Measurements from ENCODE around the gene ZBTB21.

The ZBTB21 gene

GRCh38 chr21:42013376-42013775 lies 3.2 kb upstream of the ZBTB21 start:
- Mint-ChIP-seq H3K36me3 (peaks cover 25% of the 10 kb centered on the region), H3K4me3 (no peak overlapping the region), H3K27ac (no peak overlapping the region), H3K9me3 (no peaks in the 10 kb centered on the region), H3K4me1 (peaks cover 4% of the 10 kb centered on the region)
- DNase-seq (ENCODE audit: low spot score in 2 of 2) (no peak), ATAC-seq (no peak)

- peak overlapping the region; percentile 68 for H3K4me3 Mint-ChIP-seq
- H3K27ac Mint-ChIP-seq, result no peak overlapping the region
- H3K36me3 Mint-ChIP-seq, result peaks cover 31% of the 10 kb centered on the region
- H3K4me1 Mint-ChIP-seq, result peaks cover 8% of the 10 kb centered on the region
- ATAC-seq (no peak), DNase-seq (ENCODE audit: low spot score in 2 of 2) (no peak)
- no peaks in the 10 kb centered on the region for H3K9me3 Mint-ChIP-seq
Measured at GRCh38 chr21:42012763-42013329, 2.7 kb upstream of the ZBTB21 start.

GRCh38 chr21:42012344-42012743 lies 2.2 kb upstream of the ZBTB21 start:
- Mint-ChIP-seq H3K9me3 (no peaks in the 10 kb centered on the region), H3K27ac (no peak overlapping the region), H3K4me1 (peaks cover 13% of the 10 kb centered on the region), H3K4me3 (peak overlapping the region; percentile 68), H3K36me3 (peaks cover 33% of the 10 kb centered on the region)
- no peak for DNase-seq (ENCODE audit: low spot score in 2 of 2)
- ATAC-seq, result no peak

GRCh38 chr21:42010507-42011495 lies 641 bp upstream of the ZBTB21 start:
- DNase-seq (ENCODE audit: low spot score in 2 of 2), result peak; percentile 11 to 64
- Mint-ChIP-seq H3K36me3 (peaks cover 40% of the 10 kb centered on the region), H3K9me3 (no peaks in the 10 kb centered on the region)

GRCh38 chr21:42009018-42009830 lies 936 bp downstream of the ZBTB21 start:
- peak overlapping the region; percentile 89 for H3K4me3 Mint-ChIP-seq
- ATAC-seq, result peak; percentile 44
- H3K4me1 Mint-ChIP-seq, result peaks cover 29% of the 10 kb centered on the region
- H3K9me3 Mint-ChIP-seq, result no peaks in the 10 kb centered on the region
- peak overlapping the region; percentile 99 for H3K27ac Mint-ChIP-seq
- DNase-seq (ENCODE audit: low spot score in 2 of 2), result peak; percentile 28 to 72
- H3K36me3 Mint-ChIP-seq, result peaks cover 40% of the 10 kb centered on the region

More at GRCh38 chr21:42010507-42011495, 641 bp upstream of the ZBTB21 start:
- peak; percentile 4 for ATAC-seq
- H3K27ac Mint-ChIP-seq, result peak overlapping the region; percentile 99
- H3K4me1 Mint-ChIP-seq, result peaks cover 23% of the 10 kb centered on the region
- H3K4me3 Mint-ChIP-seq, result peak overlapping the region; percentile 89

- no peaks in the 10 kb centered on the region for H3K9me3 Mint-ChIP-seq
- peak in 1 of 2 donors; percentile 39 for DNase-seq (ENCODE audit: low spot score in 2 of 2)
- H3K4me3 Mint-ChIP-seq, result peak overlapping the region; percentile 89
- no peak for ATAC-seq
- peaks cover 45% of the 10 kb centered on the region for H3K4me1 Mint-ChIP-seq
- no peak overlapping the region for H3K27ac Mint-ChIP-seq
- H3K36me3 Mint-ChIP-seq, result peaks cover 48% of the 10 kb centered on the region
Measured at GRCh38 chr21:42007356-42007940, 2.7 kb downstream of the ZBTB21 start.

GRCh38 chr21:42006765-42007164 lies 3.4 kb downstream of the ZBTB21 start:
- DNase-seq (ENCODE audit: low spot score in 2 of 2) (peak in 1 of 2 donors; percentile 20), ATAC-seq (no peak)
- Mint-ChIP-seq H3K4me1 (peaks cover 51% of the 10 kb centered on the region), H3K9me3 (no peaks in the 10 kb centered on the region), H3K27ac (no peak overlapping the region), H3K4me3 (no peak overlapping the region), H3K36me3 (peaks cover 55% of the 10 kb centered on the region)

GRCh38 chr21:42004406-42005199 lies 5.6 kb downstream of the ZBTB21 start:
- peaks cover 56% of the 10 kb centered on the region for H3K36me3 Mint-ChIP-seq
- H3K27ac Mint-ChIP-seq, result no peak overlapping the region
- peak in 1 of 2 donors; percentile 33 for DNase-seq (ENCODE audit: low spot score in 2 of 2)

GRCh38 chr21:42003051-42003461 lies 7.1 kb downstream of the ZBTB21 start:
- H3K9me3 Mint-ChIP-seq, result no peaks in the 10 kb centered on the region
- peak overlapping the region; percentile 17 for H3K4me3 Mint-ChIP-seq
- H3K27ac Mint-ChIP-seq, result peak overlapping the region; percentile 75
- peaks cover 52% of the 10 kb centered on the region for H3K36me3 Mint-ChIP-seq
- peaks cover 54% of the 10 kb centered on the region for H3K4me1 Mint-ChIP-seq
- peak; percentile 46 for ATAC-seq
- peak in 1 of 2 donors; percentile 50 for DNase-seq (ENCODE audit: low spot score in 2 of 2)

More at GRCh38 chr21:42004406-42005199, 5.6 kb downstream of the ZBTB21 start:
- Mint-ChIP-seq H3K9me3 (no peaks in the 10 kb centered on the region), H3K4me1 (peaks cover 55% of the 10 kb centered on the region), H3K4me3 (no peak overlapping the region)
- no peak for ATAC-seq

GRCh38 chr21:42002421-42002958 lies 7.7 kb downstream of the ZBTB21 start:
- Mint-ChIP-seq H3K4me3 (peak overlapping the region; percentile 17), H3K27ac (peak overlapping the region; percentile 75), H3K9me3 (no peaks in the 10 kb centered on the region), H3K36me3 (peaks cover 52% of the 10 kb centered on the region), H3K4me1 (peaks cover 48% of the 10 kb centered on the region)
- DNase-seq (ENCODE audit: low spot score in 2 of 2) (peak; percentile 42 to 76), ATAC-seq (peak; percentile 99)

- peak in 1 of 2 donors; percentile 48 for DNase-seq (ENCODE audit: low spot score in 2 of 2)
- H3K4me3 Mint-ChIP-seq, result peak overlapping the region; percentile 17
- peaks cover 60% of the 10 kb centered on the region for H3K36me3 Mint-ChIP-seq
- no peak for ATAC-seq
- H3K9me3 Mint-ChIP-seq, result no peaks in the 10 kb centered on the region
- H3K4me1 Mint-ChIP-seq, result peaks cover 43% of the 10 kb centered on the region
- H3K27ac Mint-ChIP-seq, result peak overlapping the region; percentile 53
Measured at GRCh38 chr21:42001781-42002180, 8.4 kb downstream of the ZBTB21 start.

GRCh38 chr21:42000908-42001307 lies 9.3 kb downstream of the ZBTB21 start:
- H3K4me3 Mint-ChIP-seq, result peak overlapping the region; percentile 17
- H3K4me1 Mint-ChIP-seq, result peaks cover 36% of the 10 kb centered on the region
- no peaks in the 10 kb centered on the region for H3K9me3 Mint-ChIP-seq
- peak overlapping the region; percentile 53 for H3K27ac Mint-ChIP-seq
- DNase-seq (ENCODE audit: low spot score in 2 of 2), result peak in 1 of 2 donors; percentile 34
- H3K36me3 Mint-ChIP-seq, result peaks cover 61% of the 10 kb centered on the region
- no peak for ATAC-seq

GRCh38 chr21:41997657-41998056 lies 12.5 kb downstream of the ZBTB21 start:
- Mint-ChIP-seq H3K27ac (no peak overlapping the region), H3K4me3 (no peak overlapping the region)

GRCh38 chr21:41995577-41995976 lies 14.6 kb downstream of the ZBTB21 start:
- ATAC-seq, result no peak
- H3K9me3 Mint-ChIP-seq, result no peaks in the 10 kb centered on the region

More at GRCh38 chr21:41997657-41998056, 12.5 kb downstream of the ZBTB21 start:
- peaks cover 75% of the 10 kb centered on the region for H3K36me3 Mint-ChIP-seq
- ATAC-seq (no peak), DNase-seq (ENCODE audit: low spot score in 2 of 2) (peak in 1 of 2 donors; percentile 20)
- H3K4me1 Mint-ChIP-seq, result peaks cover 16% of the 10 kb centered on the region
- H3K9me3 Mint-ChIP-seq, result no peaks in the 10 kb centered on the region

More at GRCh38 chr21:41995577-41995976, 14.6 kb downstream of the ZBTB21 start:
- Mint-ChIP-seq H3K4me3 (no peak overlapping the region), H3K27ac (no peak overlapping the region), H3K36me3 (peaks cover 75% of the 10 kb centered on the region), H3K4me1 (no peaks in the 10 kb centered on the region)
- DNase-seq (ENCODE audit: low spot score in 2 of 2), result no peak

Data from stimulated activated effector memory CD8-positive, alpha-beta T cell treated with anti-CD3 and anti-CD28 coated beads, Interleukin-12 subunit alpha, Interleukin-12 subunit beta, amount 100 ng/mL, for 72 hours (primary cell).